HepG2 (cell line): Measurements from ENCODE around the gene TAMALIN. TPM values are rescaled to one million over a fixed set of nuclear protein-coding genes. Genes with fewer than 3 reads are reported as not detected.

Experiments used
- ATAC-seq: fragments of 200-7000 bp; cut with Tn5 transposase; 3 replicates; pipeline ENCODE4 v1.9.1; 2020; ENCODE audit warnings: mild to moderate bottlenecking, moderate library complexity
- BruUV-seq: library from RNA; stranded (reverse); fragments of 400-500 nt; replicated peaks from 2 replicates; lab custom pipeline; 2021; lab: Mats Ljungman, UMichigan
- CTCF ChIA-PET: fragments of 300-600 bp; formaldehyde crosslinking; extraction: SDS; loops from one replicate; lab custom pipeline; 2021; ENCODE audit warnings: low total read pairs, inconsistent platforms, low intra/inter-chr PET ratio; lab: Yijun Ruan, JAX
- POLR2A ChIA-PET: fragments of 350-600 bp; sonication (Branson Sonifier 250); formaldehyde crosslinking; loops from one replicate; lab custom pipeline; 2020; ENCODE audit warnings: antibody characterized with exemption, inconsistent platforms; lab: Yijun Ruan, JAX
- DNase-seq: peaks from one replicate; pipeline ENCODE4 v3.0.0-alpha.2; 2015; ENCODE audit warnings: low spot score
- FAIRE-seq: peaks from 3 replicates; lab custom pipeline; 2011; peaks lifted over from hg19 to GRCh38; lab: Jason Lieb, UNC
- H2AFZ ChIP-seq: one replicate; pipeline ENCODE4 v1.6.1; 2011; ENCODE audit warnings: low read length, inconsistent platforms
- H3K27ac ChIP-seq: fragments of 300-600 bp; 3 replicates; pipeline ENCODE4 v1.8.0; 2011; ENCODE audit warnings: mixed run types, mild to moderate bottlenecking, mixed read lengths, low read length, inconsistent platforms; ENCODE audit not compliant: insufficient read depth; ENCODE audit errors: extremely low read length
- H3K27me3 ChIP-seq, 2 experiments: fragments of 200-600 bp in 1 of 2; 2 replicates in 1 of 2; 3 replicates in 1 of 2; pipeline versions ENCODE4 v1.6.0 to v1.8.0; 2011; ENCODE audit warnings: low read length in 2 of 2, mild to moderate bottlenecking in 2 of 2, moderate library complexity in 2 of 2, inconsistent platforms in 1 of 2; ENCODE audit not compliant: insufficient read depth in 2 of 2, control insufficient read depth in 1 of 2
- H3K36me3 ChIP-seq, 2 experiments: fragments of 200-600 bp in 1 of 2; replicated peaks in 1 of 2; 2 replicates in 1 of 2; 3 replicates in 1 of 2; pipeline versions ENCODE4 v1.5.1 to v1.8.0; 2011; ENCODE audit warnings: low read length in 2 of 2, inconsistent platforms in 1 of 2; ENCODE audit not compliant: insufficient read depth in 2 of 2, control insufficient read depth in 1 of 2
- H3K4me1 ChIP-seq: 2 replicates; pipeline ENCODE4 v1.5.1; 2012; ENCODE audit warnings: low read length, inconsistent platforms; ENCODE audit not compliant: insufficient read depth
- H3K4me2 ChIP-seq: 2 replicates; pipeline ENCODE4 v1.6.0; 2011; ENCODE audit warnings: low read depth, low read length, inconsistent platforms
- H3K4me3 ChIP-seq, 3 experiments: fragments of 200-600 bp in 1 of 3; sonication (generic), shearing (Covaris generic) in 1 of 3; replicated peaks in 1 of 3; 2 replicates each; pipeline ENCODE4 v1.5.1; 2011 to 2016; ENCODE audit warnings: low read length in 3 of 3, inconsistent platforms in 2 of 3, low read depth in 2 of 3, mild to moderate bottlenecking in 2 of 3, control low read depth in 1 of 3, mixed read lengths in 1 of 3; ENCODE audit not compliant: insufficient read depth in 1 of 3
- H3K79me2 ChIP-seq: one replicate; pipeline ENCODE4 v1.6.1; 2011; ENCODE audit warnings: low read length, inconsistent platforms; ENCODE audit not compliant: insufficient read depth
- H3K9ac ChIP-seq: 2 replicates; pipeline ENCODE4 v1.6.0; 2011; ENCODE audit warnings: mild to moderate bottlenecking, low read depth, low read length, inconsistent platforms; ENCODE audit not compliant: insufficient read depth
- H3K9me3 ChIP-seq: 2 replicates; pipeline ENCODE4 v1.5.1; 2012; ENCODE audit warnings: mild to moderate bottlenecking, low read length
- H4K20me1 ChIP-seq: 2 replicates; pipeline ENCODE4 v1.6.0; 2011; ENCODE audit warnings: inconsistent platforms, mild to moderate bottlenecking, low read length, moderate library complexity; ENCODE audit not compliant: insufficient read depth
- MAFF ChIP-seq: IDR thresholded peaks from 2 replicates; pipeline ENCODE4 v1.6.1; 2011; ENCODE audit warnings: low read depth, low read length, improper control_type of control experiment
- NFATC3 ChIP-seq: sonication (generic); formaldehyde crosslinking; IDR thresholded peaks from 2 replicates; pipeline ENCODE4 v1.5.1; 2020; ENCODE audit warnings: mild to moderate bottlenecking, missing genetic modification reagents
- NFKB2 ChIP-seq: sonication (generic); formaldehyde crosslinking; IDR thresholded peaks from 2 replicates; pipeline ENCODE4 v1.4.0; 2020; ENCODE audit warnings: missing genetic modification reagents, borderline replicate concordance
- PITX1 ChIP-seq: sonication (generic); formaldehyde crosslinking; IDR thresholded peaks from 2 replicates; pipeline ENCODE4 v1.5.1; 2020; ENCODE audit warnings: mild to moderate bottlenecking, missing genetic modification reagents
- SRY ChIP-seq: sonication (generic); formaldehyde crosslinking; IDR thresholded peaks from 2 replicates; pipeline ENCODE4 v1.8.0; 2022; ENCODE audit warnings: mild to moderate bottlenecking, missing genetic modification reagents
- ZFP36L1 ChIP-seq: sonication (generic); formaldehyde crosslinking; IDR thresholded peaks from 2 replicates; pipeline ENCODE4 v1.8.0; 2022; ENCODE audit warnings: mild to moderate bottlenecking, missing genetic modification reagents, moderate library complexity
- ZMAT3 ChIP-seq: sonication (generic); formaldehyde crosslinking; conservative IDR thresholded peaks from 2 replicates; pipeline ENCODE4 v1.7.0; 2021; ENCODE audit warnings: missing genetic modification reagents
- ZNF263 ChIP-seq: sonication (generic); formaldehyde crosslinking; IDR thresholded peaks from 2 replicates; pipeline ENCODE4 v1.4.0; 2020; ENCODE audit warnings: missing genetic modification reagents
- ZNF274 ChIP-seq: sonication (generic); formaldehyde crosslinking; IDR thresholded peaks from 2 replicates; pipeline ENCODE4 v1.5.1; 2020; ENCODE audit warnings: mild to moderate bottlenecking, missing genetic modification reagents
- ZNF383 ChIP-seq: sonication (generic); formaldehyde crosslinking; IDR thresholded peaks from 2 replicates; pipeline ENCODE4 v1.4.0; 2020; ENCODE audit warnings: missing genetic modification reagents, mild to moderate bottlenecking, borderline replicate concordance
- ZNF678 ChIP-seq: sonication (generic); formaldehyde crosslinking; IDR thresholded peaks from 2 replicates; pipeline ENCODE4 v1.4.0; 2020; ENCODE audit warnings: mild to moderate bottlenecking, missing genetic modification reagents
- WGBS: methylation state at CpG from one replicate; pipeline ENCODE4 v1.1.6; 2017; ENCODE audit warnings: low lambda C conversion rate; 5-methylcytosine and 5-hydroxymethylcytosine counted together
- in situ Hi-C: cut with HindIII; loops from 2 replicates; pipeline ENCODE4 v1.10.0; 2017; ENCODE audit warnings: low pct_unique_long_range_greater_than_20kb; ENCODE audit not compliant: extremely low pct_ligation_motif_present
- intact Hi-C: fragments of 100-400 bp; cut with micrococcal nuclease; formaldehyde crosslinking; loops from one replicate; pipeline ENCODE4 v1.10.0; 2022; ENCODE audit not compliant: unreplicated experiment
- polyA plus RNA-seq, 8 experiments: library from polyadenylated mRNA; depleted of rRNA in 3 of 8; stranded (reverse) in 7 of 8; unstranded in 1 of 8; fragments of >200 nt; fragmentation: Illumina TruSeq in 4 of 8; extraction: Trizol in 4 of 8; gene quantifications; 2 replicates each; pipeline versions ENCODE4 v1.2.1 to v1.2.3, GENCODE V29; 2011 to 2016; ENCODE audit warnings: low read depth in 4 of 8, missing spikeins in 1 of 8, mixed read lengths in 1 of 8; ENCODE audit not compliant: insufficient read depth in 1 of 8
- total RNA-seq, 5 experiments: library from RNA; depleted of rRNA; stranded (reverse); fragments of >200 nt; fragmentation: Illumina TruSeq; extraction: Trizol; gene quantifications; 2 replicates each; pipeline ENCODE4 v1.2.3, GENCODE V29; 2016; ENCODE audit warnings: low read depth in 1 of 5
- TF ChIP-seq, protein P1 (sequence below): sonication (generic); formaldehyde crosslinking; IDR thresholded peaks from 2 replicates; pipeline ENCODE4 v1.4.0; 2020; ENCODE audit warnings: mild to moderate bottlenecking, missing genetic modification reagents

Gene TAMALIN
- total and polyA plus RNA-seq, 2 of the 13 experiments (the other 11 are each of a cell fraction or from before 2014, with no cell fraction given): 2.9 to 10.9 TPM

DNA sequence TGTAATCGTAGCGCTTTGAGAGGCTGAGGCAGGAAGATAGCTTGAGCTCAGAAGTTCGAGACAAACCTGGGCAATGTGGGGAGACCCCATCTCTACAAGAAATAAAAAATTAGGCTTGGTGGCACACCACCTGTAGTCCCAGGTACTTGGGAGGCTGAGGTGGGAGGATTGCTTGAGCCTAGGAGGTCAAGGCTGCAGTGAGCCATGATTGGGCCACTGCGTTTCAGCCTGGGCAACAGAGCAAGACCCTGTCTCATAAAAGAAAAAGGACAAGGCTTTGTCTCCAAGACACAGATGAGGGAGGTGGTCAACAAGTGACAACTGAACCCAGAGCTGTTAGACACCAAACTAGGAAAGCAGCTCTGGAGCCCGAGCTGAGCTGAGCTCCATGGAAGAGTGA lies 14.5 kb upstream of the TAMALIN start:
- in situ Hi-C loops: no loop called here
- peaks cover 8 to 22% of the 10 kb centered on the region in 2 experiments; a peak in 4 of 5 replicates for H3K36me3 ChIP-seq

DNA sequence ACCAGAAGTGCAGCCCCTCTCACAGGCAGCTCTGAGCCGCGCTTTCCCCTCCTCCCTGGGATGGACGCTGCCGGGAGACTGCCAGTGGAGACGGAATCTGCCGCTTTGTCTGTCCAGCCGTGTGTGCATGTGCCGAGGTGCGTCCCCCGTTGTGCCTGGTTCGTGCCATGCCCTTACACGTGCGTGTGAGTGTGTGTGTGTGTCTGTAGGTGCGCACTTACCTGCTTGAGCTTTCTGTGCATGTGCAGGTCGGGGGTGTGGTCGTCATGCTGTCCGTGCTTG lies 12.3 kb upstream of the TAMALIN start:
- WGBS: 97% methylated on average over 6 of the region's 17 CpGs
- FAIRE-seq (no peak), ATAC-seq (no peak), DNase-seq (no peak)
- in situ Hi-C loops: no loop called here
- intact Hi-C loops: no loop called here
- POLR2A ChIA-PET: no interaction called here
- Histone ChIP-seq H3K27me3 (no peaks in the 10 kb centered on the region), H3K4me2 (no peak overlapping the region), H3K4me3 (no peak overlapping the region), H3K4me1 (no peaks in the 10 kb centered on the region), H3K79me2 (no peaks in the 10 kb centered on the region), H3K9me3 (no peaks in the 10 kb centered on the region), H2AFZ (no peak overlapping the region), H3K27ac (no peak overlapping the region), H3K36me3 (peaks cover 8 to 21% of the 10 kb centered on the region in 2 experiments), H3K9ac (no peak overlapping the region), H4K20me1 (no peaks in the 10 kb centered on the region)
- no peak for TF ChIP-seq ZNF263 (CRISPR knock-in tag)
- no TSS peak for BruUV-seq
- CTCF ChIA-PET: no interaction called here

More for the DNA sequence above, 14.5 kb upstream of the TAMALIN start:
- Histone ChIP-seq H2AFZ (no peak overlapping the region), H3K9ac (no peak overlapping the region), H3K4me3 (no peak overlapping the region), H4K20me1 (no peaks in the 10 kb centered on the region), H3K27me3 (no peaks in the 10 kb centered on the region), H3K4me2 (no peak overlapping the region), H3K9me3 (no peaks in the 10 kb centered on the region), H3K4me1 (no peaks in the 10 kb centered on the region), H3K79me2 (no peaks in the 10 kb centered on the region), H3K27ac (no peak overlapping the region)
- FAIRE-seq (no peak), DNase-seq (no peak), ATAC-seq (no peak)
- intact Hi-C loops: no loop called here
- ChIA-PET POLR2A (no interaction called here), CTCF (interaction anchor here (1.3 to 1.6 kb wide), 3 partner anchors 12 to 31 kb away, joined by 4 to 9 read pairs (median 8); no protein-coding TSS in a partner anchor)
- over 99% methylated on average over 5 of the region's 5 CpGs for WGBS
- TF ChIP-seq, protein P1, sequence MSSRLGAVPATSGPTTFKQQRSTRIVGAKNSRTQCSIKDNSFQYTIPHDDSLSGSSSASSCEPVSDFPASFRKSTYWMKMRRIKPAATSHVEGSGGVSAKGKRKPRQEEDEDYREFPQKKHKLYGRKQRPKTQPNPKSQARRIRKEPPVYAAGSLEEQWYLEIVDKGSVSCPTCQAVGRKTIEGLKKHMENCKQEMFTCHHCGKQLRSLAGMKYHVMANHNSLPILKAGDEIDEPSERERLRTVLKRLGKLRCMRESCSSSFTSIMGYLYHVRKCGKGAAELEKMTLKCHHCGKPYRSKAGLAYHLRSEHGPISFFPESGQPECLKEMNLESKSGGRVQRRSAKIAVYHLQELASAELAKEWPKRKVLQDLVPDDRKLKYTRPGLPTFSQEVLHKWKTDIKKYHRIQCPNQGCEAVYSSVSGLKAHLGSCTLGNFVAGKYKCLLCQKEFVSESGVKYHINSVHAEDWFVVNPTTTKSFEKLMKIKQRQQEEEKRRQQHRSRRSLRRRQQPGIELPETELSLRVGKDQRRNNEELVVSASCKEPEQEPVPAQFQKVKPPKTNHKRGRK: no peak
- TF ChIP-seq ZFP36L1: no peak
- TF ChIP-seq NFATC3: no peak
- TF ChIP-seq ZNF678 (CRISPR knock-in tag): no peak
- TF ChIP-seq ZMAT3 (CRISPR knock-in tag): no peak
- TF ChIP-seq ZNF274 (CRISPR knock-in tag): no peak
- TF ChIP-seq ZNF383 (CRISPR knock-in tag): no peak
- TF ChIP-seq SRY (CRISPR knock-in tag): no peak
- TF ChIP-seq NFKB2 (CRISPR knock-in tag): no peak
- no peak for TF ChIP-seq PITX1 (CRISPR knock-in tag)
- TF ChIP-seq MAFF: no peak
- BruUV-seq: no TSS peak
